PC-3 (cell line): ENCODE data around the gene TBL3. TPM values are rescaled to one million over a fixed set of nuclear protein-coding genes. Genes with fewer than 3 reads are reported as not detected.

Experiments used
- ATAC-seq: fragments of 200-7000 bp; cut with Tn5 transposase; 2 replicates; pipeline ENCODE4 v1.9.1; 2020; ENCODE audit warnings: mild to moderate bottlenecking, moderate library complexity
- BruUV-seq: library from RNA; stranded (reverse); fragments of 400-500 nt; replicated peaks from 2 replicates; lab custom pipeline; 2021; lab: Mats Ljungman, UMichigan
- CTCF ChIA-PET: fragments of 300-600 bp; sonication (Branson Sonifier 250); formaldehyde crosslinking; loops from one replicate; lab custom pipeline; 2022; ENCODE audit warnings: antibody characterized with exemption; lab: Charles Lee
- POLR2A ChIA-PET: fragments of 300-600 bp; sonication (Branson Sonifier 250); formaldehyde crosslinking; loops from one replicate; lab custom pipeline; 2022; ENCODE audit warnings: antibody characterized with exemption; ENCODE audit not compliant: unreplicated experiment; lab: Charles Lee
- DNase-seq: peaks from one replicate; pipeline ENCODE4 v3.0.0-alpha.2; 2015
- H2AFZ ChIP-seq: fragments of 300-600 bp; sonication (generic); 2 replicates; pipeline ENCODE4 v1.6.0; 2016; ENCODE audit warnings: antibody characterized with exemption, low read length
- H3F3A ChIP-seq: fragments of 300-600 bp; sonication (generic); one replicate; pipeline ENCODE4 v1.6.0; 2017; ENCODE audit warnings: antibody characterized with exemption, low read length, control low read depth, mild to moderate bottlenecking; ENCODE audit not compliant: unreplicated experiment
- H3K27ac ChIP-seq: fragments of 300-600 bp; sonication (generic); 2 replicates; pipeline ENCODE4 v1.5.1; 2016; ENCODE audit warnings: mild to moderate bottlenecking, low read length
- H3K27me3 ChIP-seq: fragments of 300-600 bp; sonication (generic); 2 replicates; pipeline ENCODE4 v1.6.1; 2016; ENCODE audit warnings: low read length, mixed read lengths
- H3K36me3 ChIP-seq: fragments of 300-600 bp; sonication (generic); 2 replicates; pipeline ENCODE4 v1.6.1; 2016; ENCODE audit warnings: low read depth, mixed run types, low read length, mixed read lengths
- H3K4me1 ChIP-seq: fragments of 300-600 bp; sonication (generic); 2 replicates; pipeline ENCODE4 v1.5.1; 2016; ENCODE audit warnings: low read length; ENCODE audit not compliant: insufficient read depth
- H3K4me2 ChIP-seq: fragments of 300-600 bp; sonication (generic); 2 replicates; pipeline ENCODE4 v1.6.0; 2016; ENCODE audit warnings: low read length
- H3K4me3 ChIP-seq: fragments of 300-600 bp; sonication (generic); 2 replicates; pipeline ENCODE4 v1.5.1; 2016; ENCODE audit warnings: mild to moderate bottlenecking, low read length, mixed read lengths
- H3K79me2 ChIP-seq: fragments of 300-600 bp; sonication (generic); 2 replicates; pipeline ENCODE4 v1.6.1; 2017; ENCODE audit warnings: low read length, mixed read lengths
- H3K9ac ChIP-seq: fragments of 300-600 bp; sonication (generic); 2 replicates; pipeline ENCODE4 v1.6.0; 2016; ENCODE audit warnings: mild to moderate bottlenecking, low read length
- H3K9me2 ChIP-seq: fragments of 300-600 bp; sonication (generic); replicated peaks from 2 replicates; pipeline ENCODE4 v1.6.1; 2016; ENCODE audit warnings: mixed run types, low read length, mixed read lengths
- H3K9me3 ChIP-seq: fragments of 300-600 bp; sonication (generic); 2 replicates; pipeline ENCODE4 v1.6.1; 2016; ENCODE audit warnings: low read length, mixed read lengths
- H4K20me1 ChIP-seq: fragments of 300-600 bp; sonication (generic); 2 replicates; pipeline ENCODE4 v1.6.1; 2016; ENCODE audit warnings: low read length, mixed read lengths
- EZH2 ChIP-seq: fragments of 300-600 bp; sonication (generic); IDR thresholded peaks from one replicate; pipeline ENCODE4 v1.6.1; 2017; ENCODE audit warnings: antibody characterized with exemption, mild to moderate bottlenecking, low read length; ENCODE audit not compliant: unreplicated experiment
- EZH2phosphoT487 ChIP-seq: fragments of 300-600 bp; sonication (generic); IDR thresholded peaks from 2 replicates; pipeline ENCODE4 v1.6.1; 2018; ENCODE audit warnings: mild to moderate bottlenecking, antibody characterized with exemption, low read length, borderline replicate concordance
- intact Hi-C: fragments of 100-400 bp; cut with micrococcal nuclease; formaldehyde crosslinking; loops from 2 replicates; pipeline ENCODE4 v1.9.0; 2023
- total RNA-seq: library from RNA; depleted of rRNA; stranded (reverse); fragments of >200 nt; gene quantifications from 2 replicates; pipeline ENCODE4 v1.2.3, GENCODE V29; 2014
- TF ChIP-seq, protein P1 (sequence below): fragments of 300-600 bp; sonication (generic); conservative IDR thresholded peaks from 2 replicates; pipeline ENCODE4 v1.5.1; 2017; ENCODE audit warnings: antibody characterized with exemption, low read depth, mild to moderate bottlenecking, low read length

TBL3 gene
- total RNA-seq, 1 experiment from 2014 or later: 71.5 TPM

DNA sequence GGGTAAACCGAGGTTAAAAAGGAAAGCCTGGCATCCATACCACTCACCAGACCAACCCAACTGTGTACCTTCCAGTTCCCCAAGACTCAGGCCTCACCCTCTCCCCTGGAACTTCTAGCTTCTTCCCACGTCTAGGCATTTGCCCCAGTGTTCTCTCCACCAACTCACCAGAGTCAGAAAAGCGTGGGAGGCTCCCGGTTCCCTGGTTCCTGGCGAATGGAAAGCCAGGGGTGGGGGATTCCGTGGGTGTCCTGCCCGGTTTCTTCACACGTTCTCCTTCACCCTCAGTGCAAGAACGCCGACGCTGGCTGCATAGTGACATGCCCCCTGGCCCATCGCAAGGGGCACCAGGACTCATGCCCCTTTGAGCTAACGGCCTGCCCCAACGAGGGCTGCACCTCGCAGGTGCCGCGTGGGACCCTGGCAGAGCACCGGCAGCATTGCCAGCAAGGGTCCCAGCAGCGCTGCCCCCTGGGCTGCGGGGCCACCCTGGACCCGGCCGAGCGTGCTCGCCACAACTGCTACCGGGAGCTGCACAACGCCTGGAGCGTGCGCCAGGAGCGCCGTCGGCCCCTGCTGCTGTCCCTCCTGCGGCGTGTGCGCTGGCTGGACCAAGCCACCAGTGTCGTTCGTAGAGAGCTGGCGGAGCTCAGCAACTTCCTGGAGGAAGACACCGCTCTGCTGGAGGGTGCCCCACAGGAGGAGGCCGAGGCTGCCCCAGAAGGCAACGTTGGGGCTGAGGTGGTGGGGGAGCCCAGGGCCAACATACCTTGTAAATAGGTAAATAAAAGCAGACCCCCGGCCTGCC, 3.5 kb upstream of the TBL3 start:
- H2AFZ ChIP-seq: no peak overlapping the region
- peaks cover 5% of the 10 kb centered on the region for H3F3A ChIP-seq
- no peak overlapping the region for H3K9ac ChIP-seq
- peaks cover 8% of the 10 kb centered on the region for H3K36me3 ChIP-seq
- H3K27ac ChIP-seq: no peak overlapping the region
- CTCF ChIA-PET: no interaction called here
- no peaks in the 10 kb centered on the region for H3K9me2 ChIP-seq
- BruUV-seq: no TSS peak
- no peak for DNase-seq
- no peak overlapping the region for H3K4me3 ChIP-seq
- no peak for ATAC-seq
- no peaks in the 10 kb centered on the region for H3K27me3 ChIP-seq
- POLR2A ChIA-PET: no interaction called here
- peaks cover 4% of the 10 kb centered on the region; the same call in 1 of the 2 replicates for H3K4me1 ChIP-seq
- no peak for TF ChIP-seq EZH2phosphoT487
- TF ChIP-seq, protein P1, sequence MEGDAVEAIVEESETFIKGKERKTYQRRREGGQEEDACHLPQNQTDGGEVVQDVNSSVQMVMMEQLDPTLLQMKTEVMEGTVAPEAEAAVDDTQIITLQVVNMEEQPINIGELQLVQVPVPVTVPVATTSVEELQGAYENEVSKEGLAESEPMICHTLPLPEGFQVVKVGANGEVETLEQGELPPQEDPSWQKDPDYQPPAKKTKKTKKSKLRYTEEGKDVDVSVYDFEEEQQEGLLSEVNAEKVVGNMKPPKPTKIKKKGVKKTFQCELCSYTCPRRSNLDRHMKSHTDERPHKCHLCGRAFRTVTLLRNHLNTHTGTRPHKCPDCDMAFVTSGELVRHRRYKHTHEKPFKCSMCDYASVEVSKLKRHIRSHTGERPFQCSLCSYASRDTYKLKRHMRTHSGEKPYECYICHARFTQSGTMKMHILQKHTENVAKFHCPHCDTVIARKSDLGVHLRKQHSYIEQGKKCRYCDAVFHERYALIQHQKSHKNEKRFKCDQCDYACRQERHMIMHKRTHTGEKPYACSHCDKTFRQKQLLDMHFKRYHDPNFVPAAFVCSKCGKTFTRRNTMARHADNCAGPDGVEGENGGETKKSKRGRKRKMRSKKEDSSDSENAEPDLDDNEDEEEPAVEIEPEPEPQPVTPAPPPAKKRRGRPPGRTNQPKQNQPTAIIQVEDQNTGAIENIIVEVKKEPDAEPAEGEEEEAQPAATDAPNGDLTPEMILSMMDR: no peak
- TF ChIP-seq EZH2: no peak
- H3K79me2 ChIP-seq: peaks cover 42% of the 10 kb centered on the region
- intact Hi-C loops: no loop called here
- peaks cover 8% of the 10 kb centered on the region for H4K20me1 ChIP-seq
- no peak overlapping the region for H3K4me2 ChIP-seq
- H3K9me3 ChIP-seq: no peaks in the 10 kb centered on the region

DNA sequence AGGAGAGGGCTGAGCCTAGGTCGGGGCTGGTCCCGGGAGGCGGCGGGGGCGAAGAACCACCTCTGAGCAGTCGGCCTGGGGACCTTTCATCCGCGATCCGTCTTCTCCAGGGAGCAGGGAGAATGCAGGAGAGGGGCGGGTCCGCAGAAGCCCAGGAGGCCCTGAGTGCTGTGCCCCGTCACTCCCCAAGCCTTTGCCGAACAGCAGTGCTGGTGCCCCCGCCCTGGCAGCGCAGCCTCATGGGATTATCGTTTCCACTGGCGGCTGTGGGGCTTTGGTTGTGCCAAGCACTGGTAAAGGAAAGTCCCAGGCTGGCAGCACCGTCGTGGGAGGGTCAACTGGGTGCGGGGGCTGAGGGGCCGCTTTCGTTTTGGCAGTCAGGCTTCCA, 631 bp downstream of the TBL3 start:
- ChIA-PET POLR2A (no interaction called here), CTCF (no interaction called here)
- no peak for DNase-seq
- Histone ChIP-seq H3F3A (no peaks in the 10 kb centered on the region), H2AFZ (peak overlapping the region; percentile 81), H3K4me2 (peak overlapping the region; percentile 98), H3K9ac (peak overlapping the region; percentile 92), H3K36me3 (no peaks in the 10 kb centered on the region), H3K4me1 (no peaks in the 10 kb centered on the region), H3K27ac (0 out of 2 replicates have a peak overlapping the region, but pooled peaks have one; percentile 29), H3K9me2 (no peaks in the 10 kb centered on the region), H3K4me3 (peak overlapping the region; percentile 95), H3K79me2 (peaks cover 21% of the 10 kb centered on the region), H3K9me3 (no peaks in the 10 kb centered on the region), H4K20me1 (no peaks in the 10 kb centered on the region), H3K27me3 (no peaks in the 10 kb centered on the region)
- peak; percentile 42 for ATAC-seq
- TF ChIP-seq, protein P1: no peak
- no peak for TF ChIP-seq EZH2
- TF ChIP-seq EZH2phosphoT487: no peak
- intact Hi-C loops: no loop called here
- no TSS peak for BruUV-seq
